GM23338 (cell line): ENCODE results near the gene CUX1. TPM values are rescaled to one million over a fixed set of nuclear protein-coding genes. Genes with fewer than 3 reads are reported as not detected.
"Not testable (repeated sequence)": the region's sequence is repeated elsewhere in the genome, so short reads cannot be mapped to it uniquely, and the experiment has no call there.

Experiments used
- ATAC-seq: fragments of 200-7000 bp; cut with Tn5 transposase; 3 replicates; pipeline ENCODE4 v1.9.1; 2020
- DNase-seq: peaks from one replicate; pipeline ENCODE4 v3.0.0-alpha.2; 2015; ENCODE audit warnings: low spot score
- H2AFZ ChIP-seq: fragments of 200-600 bp; sonication (generic); 2 replicates; pipeline ENCODE4 v1.8.0; 2016; ENCODE audit warnings: antibody characterized with exemption, mild to moderate bottlenecking, moderate library complexity
- H3F3A ChIP-seq: fragments of 200-600 bp; sonication (generic); replicated peaks from 2 replicates; pipeline ENCODE4 v1.8.0; 2017; ENCODE audit warnings: antibody characterized with exemption, mixed run types, low read depth
- H3K27ac ChIP-seq: fragments of 200-600 bp; sonication (generic); 2 replicates; pipeline ENCODE4 v1.6.1; 2016; ENCODE audit warnings: low read depth
- H3K27me3 ChIP-seq: fragments of 200-600 bp; sonication (generic); 2 replicates; pipeline ENCODE4 v1.8.0; 2016; ENCODE audit warnings: mild to moderate bottlenecking, mixed run types, moderate library complexity; ENCODE audit not compliant: insufficient read depth
- H3K36me3 ChIP-seq: fragments of 200-600 bp; sonication (generic); 2 replicates; pipeline ENCODE4 v1.8.0; 2016; ENCODE audit warnings: mild to moderate bottlenecking; ENCODE audit not compliant: insufficient read depth
- H3K4me1 ChIP-seq: fragments of 200-600 bp; sonication (generic); 2 replicates; pipeline ENCODE4 v1.8.0; 2016; ENCODE audit warnings: mild to moderate bottlenecking, moderate library complexity; ENCODE audit not compliant: insufficient read depth
- H3K4me2 ChIP-seq: fragments of 200-600 bp; sonication (generic); 2 replicates; pipeline ENCODE4 v1.7.1; 2017; ENCODE audit warnings: mixed run types
- H3K4me3 ChIP-seq: fragments of 200-600 bp; sonication (generic); 2 replicates; pipeline ENCODE4 v1.6.1; 2016; ENCODE audit warnings: mixed run types
- H3K79me2 ChIP-seq: fragments of 200-600 bp; sonication (generic); replicated peaks from 2 replicates; pipeline ENCODE4 v1.8.0; 2017; ENCODE audit warnings: mild to moderate bottlenecking; ENCODE audit not compliant: insufficient read depth
- H3K9me2 ChIP-seq: fragments of 200-600 bp; sonication (generic); 2 replicates; pipeline ENCODE4 v1.8.0; 2017; ENCODE audit not compliant: insufficient read depth
- H4K20me1 ChIP-seq: fragments of 200-600 bp; sonication (generic); replicated peaks from 2 replicates; pipeline ENCODE4 v1.8.0; 2017; ENCODE audit warnings: mild to moderate bottlenecking; ENCODE audit not compliant: insufficient read depth
- H3K27ac Mint-ChIP-seq: 2 replicates; pipeline ENCODE4 v1.8.0; 2020; ENCODE audit warnings: inconsistent platforms, mild to moderate bottlenecking, moderate library complexity, mixed read lengths
- H3K27me3 Mint-ChIP-seq: 3 replicates; pipeline ENCODE4 v1.8.0; 2022; ENCODE audit warnings: low read depth, mild to moderate bottlenecking, moderate library complexity, mixed read lengths, inconsistent platforms; ENCODE audit not compliant: insufficient read depth, poor library complexity
- H3K36me3 Mint-ChIP-seq: 3 replicates; pipeline ENCODE4 v1.8.0; 2021; ENCODE audit warnings: low read depth, mild to moderate bottlenecking, inconsistent platforms, moderate library complexity, mixed read lengths
- H3K4me1 Mint-ChIP-seq: 3 replicates; pipeline ENCODE4 v1.8.0; 2020; ENCODE audit warnings: mild to moderate bottlenecking, inconsistent platforms, mixed read lengths
- H3K4me3 Mint-ChIP-seq: 3 replicates; pipeline ENCODE4 v1.8.0; 2021; ENCODE audit warnings: moderate library complexity, mild to moderate bottlenecking, inconsistent platforms, mixed read lengths
- H3K9me3 Mint-ChIP-seq: 3 replicates; pipeline ENCODE4 v1.8.0; 2020; ENCODE audit warnings: moderate library complexity, mild to moderate bottlenecking, inconsistent platforms, mixed read lengths
- CREB1 ChIP-seq: fragments of 250-450 bp; sonication (Bioruptor Pico); IDR thresholded peaks from 2 replicates; pipeline ENCODE4 v1.5.0; 2020; ENCODE audit warnings: low read depth, mild to moderate bottlenecking, moderate library complexity
- CTCF ChIP-seq, 2 experiments: fragments of 200-600 bp in 1 of 2; sonication (generic) in 1 of 2; conservative IDR thresholded peaks; 2 replicates each; pipeline versions ENCODE4 v1.5.1 to v1.6.1; 2016 to 2017; ENCODE audit warnings: antibody characterized with exemption in 2 of 2, low read depth in 2 of 2, mild to moderate bottlenecking in 2 of 2, moderate library complexity in 1 of 2
- EZH2 ChIP-seq: fragments of 200-600 bp; sonication (generic); IDR thresholded peaks from one replicate; pipeline ENCODE4 v1.8.0; 2017; ENCODE audit warnings: antibody characterized with exemption, mild to moderate bottlenecking, low read depth; ENCODE audit not compliant: unreplicated experiment
- EZH2phosphoT487 ChIP-seq: fragments of 200-600 bp; sonication (generic); IDR thresholded peaks from one replicate; pipeline ENCODE4 v1.8.1; 2018; ENCODE audit warnings: antibody characterized with exemption; ENCODE audit not compliant: unreplicated experiment
- JUNB ChIP-seq: IDR thresholded peaks from one replicate; pipeline ENCODE4 v1.6.1; 2016; ENCODE audit warnings: antibody characterized with exemption; ENCODE audit not compliant: unreplicated experiment
- STAT1 ChIP-seq: IDR thresholded peaks from one replicate; pipeline ENCODE4 v1.6.1; 2016; ENCODE audit warnings: antibody characterized with exemption; ENCODE audit not compliant: unreplicated experiment
- polyA plus RNA-seq: library from polyadenylated mRNA; unstranded; fragments of >200 nt; fragmentation: Nextera tagmentation; extraction: Ambion mirVana; gene quantifications from 2 replicates; pipeline ENCODE4 v1.2.1, GENCODE V29; 2016
- total RNA-seq: library from RNA; depleted of rRNA; stranded (reverse); fragments of >200 nt; shearing (Covaris generic); gene quantifications from 2 replicates; pipeline ENCODE4 v1.2.3, GENCODE V29; 2014
- TF ChIP-seq, protein P1 (sequence below): IDR thresholded peaks from one replicate; pipeline ENCODE4 v1.6.1; 2018; ENCODE audit warnings: antibody characterized with exemption; ENCODE audit not compliant: unreplicated experiment
- TF ChIP-seq, protein P2 (sequence below): fragments of 250-450 bp; sonication (Bioruptor Pico); IDR thresholded peaks from 2 replicates; pipeline ENCODE4 v1.5.0; 2020; ENCODE audit warnings: mild to moderate bottlenecking, moderate library complexity

Gene CUX1
- total and polyA plus RNA-seq, 2 experiments from 2014 or later, result 49.9 to 64.0 TPM

DNA sequence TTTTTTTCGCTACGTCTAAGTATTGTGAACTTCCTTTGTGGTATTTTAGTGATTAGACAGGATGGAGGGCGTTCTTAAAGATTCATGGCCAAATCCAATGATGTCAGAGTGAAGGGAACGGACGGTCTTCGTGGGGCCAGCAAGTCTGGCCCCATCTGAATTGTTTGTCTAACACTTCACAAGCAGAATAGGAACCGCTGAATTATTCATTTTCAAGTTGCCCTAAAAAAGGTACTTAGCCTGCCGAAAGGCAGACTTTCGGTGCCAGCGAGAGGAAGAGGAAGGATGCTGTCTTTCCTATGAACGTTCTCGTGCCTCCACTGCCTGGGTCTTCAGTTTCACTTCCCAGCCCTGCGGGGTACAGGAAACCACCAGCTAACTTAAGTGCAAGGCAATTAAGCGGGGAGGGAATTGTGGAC, 323.5 kb downstream of the CUX1 start:
- H3K9me3 Mint-ChIP-seq, result no peaks in the 10 kb centered on the region
- no peak for TF ChIP-seq CREB1 (CRISPR knock-in tag)
- TF ChIP-seq, protein P1, sequence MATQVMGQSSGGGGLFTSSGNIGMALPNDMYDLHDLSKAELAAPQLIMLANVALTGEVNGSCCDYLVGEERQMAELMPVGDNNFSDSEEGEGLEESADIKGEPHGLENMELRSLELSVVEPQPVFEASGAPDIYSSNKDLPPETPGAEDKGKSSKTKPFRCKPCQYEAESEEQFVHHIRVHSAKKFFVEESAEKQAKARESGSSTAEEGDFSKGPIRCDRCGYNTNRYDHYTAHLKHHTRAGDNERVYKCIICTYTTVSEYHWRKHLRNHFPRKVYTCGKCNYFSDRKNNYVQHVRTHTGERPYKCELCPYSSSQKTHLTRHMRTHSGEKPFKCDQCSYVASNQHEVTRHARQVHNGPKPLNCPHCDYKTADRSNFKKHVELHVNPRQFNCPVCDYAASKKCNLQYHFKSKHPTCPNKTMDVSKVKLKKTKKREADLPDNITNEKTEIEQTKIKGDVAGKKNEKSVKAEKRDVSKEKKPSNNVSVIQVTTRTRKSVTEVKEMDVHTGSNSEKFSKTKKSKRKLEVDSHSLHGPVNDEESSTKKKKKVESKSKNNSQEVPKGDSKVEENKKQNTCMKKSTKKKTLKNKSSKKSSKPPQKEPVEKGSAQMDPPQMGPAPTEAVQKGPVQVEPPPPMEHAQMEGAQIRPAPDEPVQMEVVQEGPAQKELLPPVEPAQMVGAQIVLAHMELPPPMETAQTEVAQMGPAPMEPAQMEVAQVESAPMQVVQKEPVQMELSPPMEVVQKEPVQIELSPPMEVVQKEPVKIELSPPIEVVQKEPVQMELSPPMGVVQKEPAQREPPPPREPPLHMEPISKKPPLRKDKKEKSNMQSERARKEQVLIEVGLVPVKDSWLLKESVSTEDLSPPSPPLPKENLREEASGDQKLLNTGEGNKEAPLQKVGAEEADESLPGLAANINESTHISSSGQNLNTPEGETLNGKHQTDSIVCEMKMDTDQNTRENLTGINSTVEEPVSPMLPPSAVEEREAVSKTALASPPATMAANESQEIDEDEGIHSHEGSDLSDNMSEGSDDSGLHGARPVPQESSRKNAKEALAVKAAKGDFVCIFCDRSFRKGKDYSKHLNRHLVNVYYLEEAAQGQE, result no peak
- TF ChIP-seq EZH2, result no peak
- TF ChIP-seq EZH2phosphoT487, result no peak
- no peak for TF ChIP-seq CTCF (conservative IDR thresholded peaks at IDR 0.05; ENCODE audit: low read depth in 2 of 2)
- TF ChIP-seq STAT1, result no peak
- TF ChIP-seq JUNB, result no peak
- TF ChIP-seq, protein P2, sequence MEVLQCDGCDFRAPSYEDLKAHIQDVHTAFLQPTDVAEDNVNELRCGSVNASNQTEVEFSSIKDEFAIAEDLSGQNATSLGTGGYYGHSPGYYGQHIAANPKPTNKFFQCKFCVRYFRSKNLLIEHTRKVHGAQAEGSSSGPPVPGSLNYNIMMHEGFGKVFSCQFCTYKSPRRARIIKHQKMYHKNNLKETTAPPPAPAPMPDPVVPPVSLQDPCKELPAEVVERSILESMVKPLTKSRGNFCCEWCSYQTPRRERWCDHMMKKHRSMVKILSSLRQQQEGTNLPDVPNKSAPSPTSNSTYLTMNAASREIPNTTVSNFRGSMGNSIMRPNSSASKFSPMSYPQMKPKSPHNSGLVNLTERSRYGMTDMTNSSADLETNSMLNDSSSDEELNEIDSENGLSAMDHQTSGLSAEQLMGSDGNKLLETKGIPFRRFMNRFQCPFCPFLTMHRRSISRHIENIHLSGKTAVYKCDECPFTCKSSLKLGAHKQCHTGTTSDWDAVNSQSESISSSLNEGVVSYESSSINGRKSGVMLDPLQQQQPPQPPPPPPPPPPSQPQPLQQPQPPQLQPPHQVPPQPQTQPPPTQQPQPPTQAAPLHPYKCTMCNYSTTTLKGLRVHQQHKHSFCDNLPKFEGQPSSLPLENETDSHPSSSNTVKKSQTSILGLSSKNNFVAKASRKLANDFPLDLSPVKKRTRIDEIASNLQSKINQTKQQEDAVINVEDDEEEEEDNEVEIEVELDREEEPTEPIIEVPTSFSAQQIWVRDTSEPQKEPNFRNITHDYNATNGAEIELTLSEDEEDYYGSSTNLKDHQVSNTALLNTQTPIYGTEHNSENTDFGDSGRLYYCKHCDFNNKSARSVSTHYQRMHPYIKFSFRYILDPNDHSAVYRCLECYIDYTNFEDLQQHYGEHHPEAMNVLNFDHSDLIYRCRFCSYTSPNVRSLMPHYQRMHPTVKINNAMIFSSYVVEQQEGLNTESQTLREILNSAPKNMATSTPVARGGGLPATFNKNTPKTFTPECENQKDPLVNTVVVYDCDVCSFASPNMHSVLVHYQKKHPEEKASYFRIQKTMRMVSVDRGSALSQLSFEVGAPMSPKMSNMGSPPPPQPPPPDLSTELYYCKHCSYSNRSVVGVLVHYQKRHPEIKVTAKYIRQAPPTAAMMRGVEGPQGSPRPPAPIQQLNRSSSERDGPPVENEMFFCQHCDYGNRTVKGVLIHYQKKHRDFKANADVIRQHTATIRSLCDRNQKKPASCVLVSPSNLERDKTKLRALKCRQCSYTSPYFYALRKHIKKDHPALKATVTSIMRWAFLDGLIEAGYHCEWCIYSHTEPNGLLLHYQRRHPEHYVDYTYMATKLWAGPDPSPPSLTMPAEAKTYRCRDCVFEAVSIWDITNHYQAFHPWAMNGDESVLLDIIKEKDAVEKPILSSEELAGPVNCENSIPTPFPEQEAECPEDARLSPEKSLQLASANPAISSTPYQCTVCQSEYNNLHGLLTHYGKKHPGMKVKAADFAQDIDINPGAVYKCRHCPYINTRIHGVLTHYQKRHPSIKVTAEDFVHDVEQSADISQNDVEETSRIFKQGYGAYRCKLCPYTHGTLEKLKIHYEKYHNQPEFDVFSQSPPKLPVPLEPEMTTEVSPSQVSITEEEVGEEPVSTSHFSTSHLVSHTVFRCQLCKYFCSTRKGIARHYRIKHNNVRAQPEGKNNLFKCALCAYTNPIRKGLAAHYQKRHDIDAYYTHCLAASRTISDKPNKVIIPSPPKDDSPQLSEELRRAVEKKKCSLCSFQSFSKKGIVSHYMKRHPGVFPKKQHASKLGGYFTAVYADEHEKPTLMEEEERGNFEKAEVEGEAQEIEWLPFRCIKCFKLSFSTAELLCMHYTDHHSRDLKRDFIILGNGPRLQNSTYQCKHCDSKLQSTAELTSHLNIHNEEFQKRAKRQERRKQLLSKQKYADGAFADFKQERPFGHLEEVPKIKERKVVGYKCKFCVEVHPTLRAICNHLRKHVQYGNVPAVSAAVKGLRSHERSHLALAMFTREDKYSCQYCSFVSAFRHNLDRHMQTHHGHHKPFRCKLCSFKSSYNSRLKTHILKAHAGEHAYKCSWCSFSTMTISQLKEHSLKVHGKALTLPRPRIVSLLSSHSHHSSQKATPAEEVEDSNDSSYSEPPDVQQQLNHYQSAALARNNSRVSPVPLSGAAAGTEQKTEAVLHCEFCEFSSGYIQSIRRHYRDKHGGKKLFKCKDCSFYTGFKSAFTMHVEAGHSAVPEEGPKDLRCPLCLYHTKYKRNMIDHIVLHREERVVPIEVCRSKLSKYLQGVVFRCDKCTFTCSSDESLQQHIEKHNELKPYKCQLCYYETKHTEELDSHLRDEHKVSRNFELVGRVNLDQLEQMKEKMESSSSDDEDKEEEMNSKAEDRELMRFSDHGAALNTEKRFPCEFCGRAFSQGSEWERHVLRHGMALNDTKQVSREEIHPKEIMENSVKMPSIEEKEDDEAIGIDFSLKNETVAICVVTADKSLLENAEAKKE (CRISPR knock-in tag), result no peak
- H3K4me1 Mint-ChIP-seq, result no peaks in the 10 kb centered on the region
- Histone ChIP-seq H3K79me2 (0 out of 2 replicates have a peak, but pooled peaks cover 3% of the 10 kb centered on the region), H3K36me3 (0 out of 2 replicates have a peak, but pooled peaks cover 6% of the 10 kb centered on the region), H3F3A (no peaks in the 10 kb centered on the region), H3K27ac (no peak overlapping the region), H3K9me2 (no peaks in the 10 kb centered on the region), H3K4me3 (no peak overlapping the region), H4K20me1 (peaks cover 3% of the 10 kb centered on the region; the same call in 1 of the 2 replicates), H3K27me3 (no peaks in the 10 kb centered on the region), H3K4me1 (no peaks in the 10 kb centered on the region), H3K4me2 (no peak overlapping the region), H2AFZ (no peak overlapping the region)
- peaks cover 3% of the 10 kb centered on the region for H3K27me3 Mint-ChIP-seq
- ATAC-seq (no peak), DNase-seq (no peak)
- H3K27ac Mint-ChIP-seq, result peak overlapping the region; percentile 76; the same call in 1 of the 2 replicates
- peaks cover 20% of the 10 kb centered on the region for H3K36me3 Mint-ChIP-seq
- no peak overlapping the region for H3K4me3 Mint-ChIP-seq

- H3K36me3 ChIP-seq, H3K9me2 ChIP-seq, H3F3A ChIP-seq, DNase-seq, H3K4me2 ChIP-seq, H3K79me2 ChIP-seq, H3K4me3 Mint-ChIP-seq, H3K4me3 ChIP-seq, H3K4me1 ChIP-seq, H2AFZ ChIP-seq, H4K20me1 ChIP-seq, H3K9me3 Mint-ChIP-seq, H3K27ac Mint-ChIP-seq, H3K4me1 Mint-ChIP-seq, H3K27me3 ChIP-seq, H3K27me3 Mint-ChIP-seq, ATAC-seq, H3K27ac ChIP-seq: not testable (repeated sequence)
- H3K36me3 Mint-ChIP-seq, result peaks cover 20% of the 10 kb centered on the region
Measured at GRCh38 chr7:102142433-102142832, 325.0 kb downstream of the CUX1 start.
